Endothelial cell of umbilical vein (primary cell): ENCODE data around the gene EXD3. TPM values are rescaled to one million over a fixed set of nuclear protein-coding genes. Genes with fewer than 3 reads are reported as not detected.

Experiments used
- BruUV-seq: library from RNA; stranded (reverse); fragments of 400-500 nt; replicated peaks from 2 replicates; lab custom pipeline; 2021; lab: Mats Ljungman, UMichigan
- CTCF ChIA-PET: fragments of 300-600, 350-600 bp; sonication (Branson Sonifier 250); formaldehyde crosslinking; loops from one replicate; lab custom pipeline; 2021; ENCODE audit warnings: antibody characterized with exemption, inconsistent platforms; lab: Charles Lee
- POLR2A ChIA-PET: fragments of 300-600, 350-600 bp; sonication (Branson Sonifier 250); formaldehyde crosslinking; loops from one replicate; lab custom pipeline; 2021; ENCODE audit warnings: antibody characterized with exemption, inconsistent platforms; lab: Charles Lee
- DNase-seq: peaks from one replicate; pipeline ENCODE4 v3.0.0-alpha.2; 2011; ENCODE audit warnings: low read depth, low spot score
- FAIRE-seq: peaks from 2 replicates; lab custom pipeline; 2011; peaks lifted over from hg19 to GRCh38; lab: Jason Lieb, UNC
- H2AFZ ChIP-seq: 2 replicates; pipeline ENCODE4 v1.6.0; 2012; ENCODE audit warnings: low read depth, low read length, control low read depth, inconsistent platforms
- H3K27ac ChIP-seq: 2 replicates; pipeline ENCODE4 v1.5.1; 2011; ENCODE audit warnings: low read depth, mild to moderate bottlenecking, control low read depth, low read length, moderate library complexity; ENCODE audit not compliant: insufficient read depth
- H3K27me3 ChIP-seq, 2 experiments: 2 replicates each; pipeline versions ENCODE4 v1.6.0 to v1.6.1; 2011; ENCODE audit warnings: low read length in 2 of 2, mixed read lengths in 1 of 2; ENCODE audit not compliant: control insufficient read depth in 2 of 2, insufficient read depth in 2 of 2
- H3K36me3 ChIP-seq, 2 experiments: 2 replicates in 1 of 2; 3 replicates in 1 of 2; pipeline ENCODE4 v1.5.1; 2011; ENCODE audit warnings: low read length in 2 of 2, mild to moderate bottlenecking in 1 of 2, moderate library complexity in 1 of 2; ENCODE audit not compliant: control insufficient read depth in 2 of 2, insufficient read depth in 2 of 2; ENCODE audit errors: extremely low read depth in 1 of 2
- H3K4me1 ChIP-seq: 3 replicates; pipeline ENCODE4 v1.5.1; 2011; ENCODE audit warnings: mild to moderate bottlenecking, low read length; ENCODE audit not compliant: control insufficient read depth, insufficient read depth; ENCODE audit errors: extremely low read depth
- H3K4me2 ChIP-seq: 2 replicates; pipeline ENCODE4 v1.6.1; 2011; ENCODE audit warnings: low read length, control low read depth, mixed read lengths; ENCODE audit not compliant: insufficient read depth
- H3K4me3 ChIP-seq, 3 experiments: fragments of 200-600 bp in 1 of 3; sonication (generic), shearing (Covaris generic) in 1 of 3; replicated peaks in 1 of 3; 2 replicates each; pipeline ENCODE4 v1.5.1; 2011 to 2016; ENCODE audit warnings: control low read depth in 3 of 3, low read length in 3 of 3, mild to moderate bottlenecking in 2 of 3, inconsistent platforms in 1 of 3, low read depth in 1 of 3, moderate library complexity in 1 of 3; ENCODE audit not compliant: insufficient read depth in 1 of 3
- H3K79me2 ChIP-seq: 2 replicates; pipeline ENCODE4 v1.6.0; 2012; ENCODE audit warnings: low read length, inconsistent platforms; ENCODE audit not compliant: control insufficient read depth, insufficient read depth
- H3K9ac ChIP-seq: replicated peaks from 2 replicates; pipeline ENCODE3; 2011; ENCODE audit warnings: low read length, control low read depth; ENCODE audit not compliant: insufficient read depth; ENCODE audit errors: extremely low read depth
- H3K9me1 ChIP-seq: replicated peaks from 3 replicates; pipeline ENCODE4 v1.6.0; 2011; ENCODE audit warnings: mild to moderate bottlenecking, low read length; ENCODE audit not compliant: control insufficient read depth, insufficient read depth; ENCODE audit errors: extremely low read depth
- H3K9me3 ChIP-seq: replicated peaks from 2 replicates; pipeline ENCODE4 v1.5.1; 2012; ENCODE audit warnings: low read length, inconsistent platforms; ENCODE audit not compliant: control insufficient read depth, insufficient read depth
- H4K20me1 ChIP-seq: replicated peaks from 2 replicates; pipeline ENCODE3; 2011; ENCODE audit warnings: mild to moderate bottlenecking, low read length; ENCODE audit not compliant: control insufficient read depth, insufficient read depth; ENCODE audit errors: extremely low read depth
- CTCF ChIP-seq, 2 donors: IDR thresholded peaks; 1 replicate in 1 of 2; 2 replicates in 1 of 2; pipeline ENCODE4 v1.5.1; 2011; ENCODE audit warnings: low read length in 2 of 2, mild to moderate bottlenecking in 2 of 2, moderate library complexity in 2 of 2, control low read depth in 1 of 2, inconsistent platforms in 1 of 2, low read depth in 1 of 2; ENCODE audit not compliant: insufficient read depth in 1 of 2; ENCODE audit errors: extremely low read depth in 1 of 2
- EZH2 ChIP-seq: IDR thresholded peaks from 2 replicates; pipeline ENCODE4 v1.6.1; 2012; ENCODE audit warnings: borderline replicate concordance, low read depth, mild to moderate bottlenecking, moderate library complexity, low read length, inconsistent platforms; ENCODE audit not compliant: severe bottlenecking
- FOS ChIP-seq: IDR thresholded peaks from 2 replicates; pipeline ENCODE4 v1.6.1; 2011; ENCODE audit warnings: mild to moderate bottlenecking, low read length, moderate library complexity, borderline replicate concordance; ENCODE audit not compliant: insufficient read depth
- GATA2 ChIP-seq: IDR thresholded peaks from 2 replicates; pipeline ENCODE4 v1.7.0; 2011; ENCODE audit warnings: low read depth, mild to moderate bottlenecking, moderate library complexity, mixed read lengths, low read length; ENCODE audit not compliant: insufficient read length, insufficient read depth
- JUN ChIP-seq: IDR thresholded peaks from 2 replicates; pipeline ENCODE4 v1.6.1; 2011; ENCODE audit warnings: borderline replicate concordance, low read depth; ENCODE audit not compliant: insufficient read length, insufficient read depth
- MAX ChIP-seq: IDR thresholded peaks from 2 replicates; pipeline ENCODE4 v1.6.1; 2011; ENCODE audit not compliant: insufficient read depth, insufficient read length
- MYC ChIP-seq: IDR thresholded peaks from one replicate; pipeline ENCODE4 v1.6.1; 2011; ENCODE audit warnings: mild to moderate bottlenecking, low read depth, low read length
- POLR2A ChIP-seq: IDR thresholded peaks from 2 replicates; pipeline ENCODE4 v1.6.1; 2012; ENCODE audit warnings: low read depth, mild to moderate bottlenecking, control low read depth, low read length
- POLR2AphosphoS5 ChIP-seq: IDR thresholded peaks from 2 replicates; pipeline ENCODE4 v1.6.1; 2012; ENCODE audit warnings: low read depth, mild to moderate bottlenecking, control low read depth, low read length, moderate library complexity; ENCODE audit not compliant: insufficient read depth
- dilution Hi-C: fragments of 300-500 bp; cut with MboI; formaldehyde crosslinking; loops from one replicate; pipeline ENCODE4 v1.15.0; 2019; ENCODE audit warnings: low sequenced_read_pairs; ENCODE audit not compliant: extremely low pct_ligation_motif_present
- intact Hi-C: fragments of 100-400 bp; cut with micrococcal nuclease; formaldehyde crosslinking; loops from one replicate; pipeline ENCODE4 v1.10.0; 2022
- polyA plus RNA-seq, 4 experiments: library from polyadenylated mRNA; depleted of rRNA in 3 of 4; stranded (reverse) in 3 of 4; unstranded in 1 of 4; fragments of >200 nt; gene quantifications; 2 replicates each; pipeline versions ENCODE4 v1.2.1 to v1.2.3, GENCODE V29; 2011 to 2012; ENCODE audit warnings: missing spikeins in 1 of 4
- total RNA-seq: library from RNA; stranded (reverse); gene quantifications from 2 replicates; pipeline ENCODE4 v1.2.3, GENCODE V29; 2021

Gene EXD3
- total and polyA plus RNA-seq, 2 donors (not counting 3 experiments of a cell fraction or from before 2014, with no cell fraction given): 17.7 to 30.3 TPM

GRCh38 chr9:137396227-137396626, 26.7 kb downstream of the EXD3 start:
- intact Hi-C loops: no loop called here
- Histone ChIP-seq H3K27ac (no peak overlapping the region), H2AFZ (no peak overlapping the region), H4K20me1 (no peaks in the 10 kb centered on the region), H3K27me3 (no peaks in the 10 kb centered on the region), H3K4me2 (no peak overlapping the region), H3K9ac (no peak overlapping the region), H3K9me3 (no peaks in the 10 kb centered on the region), H3K4me1 (no peaks in the 10 kb centered on the region), H3K4me3 (no peak overlapping the region), H3K79me2 (no peaks in the 10 kb centered on the region), H3K9me1 (no peaks in the 10 kb centered on the region), H3K36me3 (peaks cover 0 to 4% of the 10 kb centered on the region in 2 experiments)
- no peak for DNase-seq
- ChIA-PET CTCF (interaction anchor here (1.0 kb wide), 1 partner anchor 9 kb away, joined by 4 read pairs; no protein-coding TSS in a partner anchor), POLR2A (no interaction called here)
- no peak for FAIRE-seq
- dilution Hi-C loops: no loop called here
- no TSS peak for BruUV-seq
- TF ChIP-seq EZH2 (no peak), POLR2A (no peak), MYC (no peak), MAX (no peak), POLR2AphosphoS5 (no peak), FOS (no peak), JUN (no peak), GATA2 (no peak), CTCF (IDR thresholded peaks at IDR 0.05; ENCODE audit: extremely low read depth in 1 of 2, insufficient read depth in 1 of 2, low read depth in 1 of 2, low read length in 2 of 2) (no peak)
